ENCODE measurements around the gene STK10. TPM values are rescaled to one million over a fixed set of nuclear protein-coding genes. Genes with fewer than 3 reads are reported as not detected.

STK10 gene
- total RNA-seq, 4 donors from 2014 or later: 3.3 to 24.6 (median 13.4) TPM

- no peaks in the 10 kb centered on the region for H3K36me3 ChIP-seq
Observed at GRCh38 chr5:172229904-172230303, 41.9 kb upstream of the STK10 start.

GRCh38 chr5:172224996-172225395 lies 37.0 kb upstream of the STK10 start:
- intact Hi-C loops (cut with DNase I; ENCODE audit: low total_unique reads): no loop called here
- Histone ChIP-seq H3K36me3 (no peaks in the 10 kb centered on the region), H3K27me3 (no peaks in the 10 kb centered on the region), H3K4me1 (no peaks in the 10 kb centered on the region), H3K27ac (no peak overlapping the region), H3K4me3 (no peak overlapping the region), H3K9me3 (no peaks in the 10 kb centered on the region)
- no peak for TF ChIP-seq CTCF (IDR thresholded peaks at IDR 0.05)
- no peak for TF ChIP-seq POLR2A (IDR thresholded peaks at IDR 0.05)
- DNase-seq: no peak

More at GRCh38 chr5:172229904-172230303, 41.9 kb upstream of the STK10 start:
- Histone ChIP-seq H3K27me3 (no peaks in the 10 kb centered on the region), H3K4me1 (no peaks in the 10 kb centered on the region), H3K27ac (no peak overlapping the region), H3K9me3 (no peaks in the 10 kb centered on the region), H3K4me3 (no peak overlapping the region)
- intact Hi-C loops (cut with DNase I; ENCODE audit: low total_unique reads): no loop called here
- no peak for DNase-seq
- TF ChIP-seq CTCF (IDR thresholded peaks at IDR 0.05) (no peak), POLR2A (IDR thresholded peaks at IDR 0.05) (no peak)

- H3K4me1 ChIP-seq: no peaks in the 10 kb centered on the region
- H3K9me3 ChIP-seq: no peaks in the 10 kb centered on the region
- H3K27me3 ChIP-seq: no peaks in the 10 kb centered on the region
- H3K4me3 ChIP-seq: no peak overlapping the region
- no peaks in the 10 kb centered on the region for H3K36me3 ChIP-seq
- intact Hi-C loops (cut with DNase I; ENCODE audit: low total_unique reads): no loop called here
- no peak overlapping the region for H3K27ac ChIP-seq
- no peak for DNase-seq
- no peak for TF ChIP-seq CTCF (IDR thresholded peaks at IDR 0.05)
- TF ChIP-seq POLR2A (IDR thresholded peaks at IDR 0.05): no peak
Observed at GRCh38 chr5:172223901-172224873, 36.2 kb upstream of the STK10 start.

GRCh38 chr5:172219296-172219695 lies 31.3 kb upstream of the STK10 start:
- H3K4me3 ChIP-seq: no peak overlapping the region
- no peak for DNase-seq
- H3K9me3 ChIP-seq: no peaks in the 10 kb centered on the region
- no peaks in the 10 kb centered on the region for H3K36me3 ChIP-seq
- no peak overlapping the region for H3K27ac ChIP-seq
- TF ChIP-seq CTCF (IDR thresholded peaks at IDR 0.05) (no peak), POLR2A (IDR thresholded peaks at IDR 0.05) (no peak)
- no peaks in the 10 kb centered on the region for H3K4me1 ChIP-seq
- intact Hi-C loops (cut with DNase I; ENCODE audit: low total_unique reads): no loop called here
- no peaks in the 10 kb centered on the region for H3K27me3 ChIP-seq

GRCh38 chr5:172216345-172216744 lies 28.3 kb upstream of the STK10 start:
- H3K27me3 ChIP-seq: no peaks in the 10 kb centered on the region
- H3K4me3 ChIP-seq: no peak overlapping the region
- intact Hi-C loops (cut with DNase I; ENCODE audit: low total_unique reads): no loop called here
- TF ChIP-seq POLR2A (IDR thresholded peaks at IDR 0.05) (no peak), CTCF (IDR thresholded peaks at IDR 0.05) (no peak)
- no peak overlapping the region for H3K27ac ChIP-seq
- H3K9me3 ChIP-seq: no peaks in the 10 kb centered on the region
- H3K4me1 ChIP-seq: no peaks in the 10 kb centered on the region
- H3K36me3 ChIP-seq: no peaks in the 10 kb centered on the region
- DNase-seq: no peak
